Esophagus squamous epithelium (tissue), 5 donors: Measurements from ENCODE around the gene SPSB1. TPM values are rescaled to one million over a fixed set of nuclear protein-coding genes. Genes with fewer than 3 reads are reported as not detected.

Experiments
- DNase-seq: peaks from one replicate; lab custom pipeline; 2025; lab: John Stamatoyannopoulos, UW
- H3K27ac ChIP-seq, 4 donors: fragments of 200-600 bp; sonication (generic); one replicate each; pipeline ENCODE4 v1.5.1; 2016 to 2019; ENCODE audit warnings: mild to moderate bottlenecking in 1 of 4
- H3K27me3 ChIP-seq, 4 donors: fragments of 200-600 bp; sonication (generic); 1 replicate in 3 of 4; 2 replicates in 1 of 4; pipeline versions ENCODE4 v1.5.1 to v1.6.0; 2017 to 2021; ENCODE audit warnings: antibody characterized with exemption in 1 of 4
- H3K36me3 ChIP-seq, 3 donors: fragments of 200-600 bp; sonication (generic); one replicate each; pipeline ENCODE4 v1.5.1; 2016 to 2019
- H3K4me1 ChIP-seq, 3 donors: fragments of 200-600 bp; sonication (generic); one replicate each; pipeline ENCODE4 v1.5.1; 2017 to 2019
- H3K4me3 ChIP-seq, 4 donors: fragments of 200-600 bp; sonication (generic); 1 replicate in 3 of 4; 2 replicates in 1 of 4; pipeline ENCODE4 v1.5.1; 2016 to 2019; ENCODE audit warnings: mild to moderate bottlenecking in 2 of 4, moderate library complexity in 1 of 4
- H3K9me3 ChIP-seq, 3 donors: fragments of 200-600 bp; sonication (generic); one replicate each; pipeline ENCODE4 v1.5.1; 2016 to 2019
- CTCF ChIP-seq, 6 experiments: fragments of 450-650 bp in 4 of 6; fragments of 200-600 bp in 2 of 6; sonication (generic) in 2 of 6; IDR thresholded peaks; one replicate each; pipeline ENCODE4 v1.5.1; 2016 to 2019; ENCODE audit warnings: antibody characterized with exemption in 6 of 6, mild to moderate bottlenecking in 4 of 6, moderate library complexity in 4 of 6
- POLR2A ChIP-seq, 4 donors: fragments of 450-650 bp; IDR thresholded peaks; one replicate each; pipeline ENCODE4 v1.6.1; 2017; ENCODE audit warnings: antibody characterized with exemption in 4 of 4, mild to moderate bottlenecking in 4 of 4, moderate library complexity in 3 of 4
- WGBS, 2 donors: methylation state at CpG; one replicate each; pipeline ENCODE4 v1.1.5; 2018; 5-methylcytosine and 5-hydroxymethylcytosine counted together
- intact Hi-C: fragments of 100-400 bp; cut with DNase I; formaldehyde crosslinking; loops from one replicate; pipeline ENCODE4 v1.15.0; 2022
- total RNA-seq, 4 donors: library from RNA; depleted of rRNA; stranded (reverse); fragments of >200 nt; gene quantifications; one replicate each; pipeline ENCODE4 v1.1.0, GENCODE V29; 2016
- donor health status: DM: yes; HTN: yes; CAD: no.

Gene SPSB1
- total RNA-seq, 4 donors from 2014 or later: 15.2 to 35.5 (median 25.2) TPM

DNA sequence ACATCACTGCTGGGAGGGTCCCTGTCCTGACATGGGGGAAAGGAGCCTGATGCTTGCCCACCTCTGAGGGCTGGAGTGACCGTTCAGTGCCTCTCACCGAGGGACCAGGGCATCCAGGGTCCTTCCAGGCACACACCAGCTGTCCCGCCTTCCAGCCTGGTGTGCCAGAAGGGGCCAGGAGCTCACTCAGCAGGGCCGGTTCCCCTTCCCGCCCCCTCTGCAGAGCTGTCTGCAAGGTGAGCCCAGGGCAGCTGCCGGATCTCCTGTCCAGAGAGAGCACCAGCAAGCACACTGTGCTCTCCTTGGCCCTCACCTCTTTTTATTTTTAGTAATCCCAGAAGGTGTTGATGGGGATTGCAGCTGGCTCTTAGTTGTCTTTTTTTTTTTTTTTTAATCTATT is 41.2 kb upstream of the SPSB1 start:
- Histone ChIP-seq H3K27me3 (no peaks in the 10 kb centered on the region), H3K36me3 (peaks cover 6 to 58% (median 9%) of the 10 kb centered on the region in 3 donors), H3K9me3 (no peaks in the 10 kb centered on the region), H3K4me3 (no peak overlapping the region), H3K27ac (peak overlapping the region in 3 of 4 donors; percentile 75 to 82 (median 80)), H3K4me1 (peaks cover 36 to 69% (median 43%) of the 10 kb centered on the region in 3 donors)
- WGBS, 2 donors: 77 to 78% methylated on average over 4 to 5 of the region's 6 CpGs
- intact Hi-C loops: no loop called here
- no peak for DNase-seq
- TF ChIP-seq CTCF (IDR thresholded peaks at IDR 0.05) (no peak), POLR2A (IDR thresholded peaks at IDR 0.05) (no peak)

- DNase-seq: no peak
- H3K4me1 ChIP-seq: peaks cover 32 to 54% (median 38%) of the 10 kb centered on the region in 3 donors
- H3K27ac ChIP-seq: peak overlapping the region in 2 of 4 donors; percentile 75 to 82
- 76 to 92% methylated on average over 6 of the region's 8 CpGs for WGBS, 2 donors
- no peaks in the 10 kb centered on the region for H3K9me3 ChIP-seq
- TF ChIP-seq CTCF (IDR thresholded peaks at IDR 0.05) (no peak), POLR2A (IDR thresholded peaks at IDR 0.05) (no peak)
- intact Hi-C loops: no loop called here
- no peaks in the 10 kb centered on the region for H3K27me3 ChIP-seq
- H3K4me3 ChIP-seq: no peak overlapping the region
- H3K36me3 ChIP-seq: peaks cover 0 to 44% (median 0%) of the 10 kb centered on the region in 3 donors
These were observed 39.7 kb upstream of the SPSB1 start for GRCh38 chr1:9253004-9253403.

DNA sequence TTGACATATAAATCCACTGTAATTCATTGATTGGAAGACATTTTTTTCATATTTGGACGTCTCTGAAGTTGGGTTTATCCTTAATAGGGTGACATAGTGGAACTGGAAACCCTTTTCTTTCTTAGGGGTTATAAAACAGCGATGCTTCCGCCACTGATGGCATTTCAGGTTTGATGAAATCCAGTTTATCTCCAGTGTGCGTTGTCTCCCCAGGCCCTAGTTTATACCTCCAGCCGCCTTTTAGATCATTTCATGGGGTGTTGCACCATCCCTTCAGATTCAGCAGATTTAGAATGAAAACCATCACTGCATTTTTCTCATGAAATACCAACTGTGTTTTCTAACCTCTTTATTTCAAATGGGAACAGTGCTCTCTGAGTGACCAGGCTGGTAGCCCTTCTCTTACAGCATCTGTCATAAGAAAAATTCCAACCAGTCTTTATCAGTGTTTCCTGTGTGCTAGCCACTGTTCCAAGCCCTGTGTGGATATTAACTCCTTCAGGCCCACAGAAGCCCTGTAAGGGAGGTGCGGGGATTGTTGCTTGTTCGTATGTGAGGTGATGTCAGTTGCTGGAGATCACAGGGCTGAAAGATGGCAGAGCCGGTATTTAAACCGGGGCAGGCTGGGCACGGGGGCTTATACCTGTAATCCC is 39.1 kb upstream of the SPSB1 start:
- intact Hi-C loops: no loop called here
- Histone ChIP-seq H3K9me3 (no peaks in the 10 kb centered on the region), H3K4me1 (peaks cover 29 to 48% (median 32%) of the 10 kb centered on the region in 3 donors), H3K36me3 (peaks cover 0 to 43% (median 0%) of the 10 kb centered on the region in 3 donors), H3K27me3 (no peaks in the 10 kb centered on the region), H3K27ac (peak overlapping the region in 1 of 4 donors; percentile 82), H3K4me3 (no peak overlapping the region)
- 85 to 87% methylated on average over 6 to 10 of the region's 10 CpGs for WGBS, 2 donors
- no peak for DNase-seq
- TF ChIP-seq CTCF (IDR thresholded peaks at IDR 0.05) (no peak), POLR2A (IDR thresholded peaks at IDR 0.05) (no peak)

GRCh38 chr1:9256332-9256731 is 36.4 kb upstream of the SPSB1 start:
- peaks cover 5 to 21% (median 5%) of the 10 kb centered on the region in 3 donors for H3K4me1 ChIP-seq
- H3K27me3 ChIP-seq: no peaks in the 10 kb centered on the region
- no peak overlapping the region for H3K4me3 ChIP-seq
- TF ChIP-seq POLR2A (IDR thresholded peaks at IDR 0.05) (no peak), CTCF (IDR thresholded peaks at IDR 0.05) (no peak)
- 96 to 100% methylated on average over 3 to 7 of the region's 7 CpGs for WGBS, 2 donors
- intact Hi-C loops: no loop called here
- H3K27ac ChIP-seq: no peak overlapping the region
- H3K36me3 ChIP-seq: peaks cover 0 to 38% (median 0%) of the 10 kb centered on the region in 3 donors
- DNase-seq: no peak
- no peaks in the 10 kb centered on the region for H3K9me3 ChIP-seq

- intact Hi-C loops: no loop called here
- no peak overlapping the region for H3K4me3 ChIP-seq
- no peak for DNase-seq
- no peaks in the 10 kb centered on the region for H3K9me3 ChIP-seq
- peaks cover 0 to 48% (median 7%) of the 10 kb centered on the region in 3 donors for H3K36me3 ChIP-seq
- WGBS, 2 donors: 92% methylated on average over 9 to 20 of the region's 22 CpGs
- H3K27ac ChIP-seq: no peak overlapping the region
- no peaks in the 10 kb centered on the region for H3K27me3 ChIP-seq
- TF ChIP-seq CTCF (IDR thresholded peaks at IDR 0.05): no peak
- TF ChIP-seq POLR2A (IDR thresholded peaks at IDR 0.05): no peak
- H3K4me1 ChIP-seq: peaks cover 0 to 5% (median 0%) of the 10 kb centered on the region in 3 donors
These were observed 34.8 kb upstream of the SPSB1 start for GRCh38 chr1:9257851-9258250.
